K562 (cell line): ENCODE data around the gene KRTAP5-1. TPM values are rescaled to one million over a fixed set of nuclear protein-coding genes. Genes with fewer than 3 reads are reported as not detected.

Source experiments
- ATAC-seq: fragments of 200-7000 bp; cut with Tn5 transposase; 3 replicates; pipeline ENCODE4 v1.9.1; 2020; ENCODE audit warnings: moderate library complexity
- BruUV-seq: library from RNA; stranded (reverse); fragments of 400-500 nt; replicated peaks from 2 replicates; lab custom pipeline; 2021; lab: Mats Ljungman, UMichigan
- CTCF ChIA-PET: fragments of 300-600 bp; formaldehyde crosslinking; extraction: SDS; loops from one replicate; lab custom pipeline; 2021; ENCODE audit warnings: low intra/inter-chr PET ratio; lab: Yijun Ruan, JAX
- POLR2A ChIA-PET: fragments of 300-600, 350-650 bp; sonication (Branson Sonifier 250); formaldehyde crosslinking; extraction: SDS; loops from one replicate; lab custom pipeline; 2021; ENCODE audit warnings: antibody characterized with exemption, inconsistent platforms; lab: Yijun Ruan, JAX
- DNase-seq, 4 experiments: peaks; one replicate each; pipeline versions ENCODE4 v3.0.0 to v3.0.0-alpha.2; 2011 to 2018; ENCODE audit warnings: low spot score in 3 of 4, mixed read lengths in 3 of 4; ENCODE audit errors: extremely low read depth in 1 of 4
- FAIRE-seq: peaks from 2 replicates; lab custom pipeline; 2011; peaks lifted over from hg19 to GRCh38; lab: Jason Lieb, UNC
- H2AFZ ChIP-seq: 2 replicates; pipeline ENCODE4 v1.6.0; 2011; ENCODE audit warnings: low read depth, low read length, control low read depth, inconsistent platforms
- H3K27ac ChIP-seq: fragments of 200-600 bp; 3 replicates; pipeline ENCODE4 v1.8.0; 2011; ENCODE audit warnings: low read depth, mild to moderate bottlenecking, control low read depth, inconsistent platforms, low read length, moderate library complexity, mixed read lengths; ENCODE audit errors: extremely low read depth
- H3K27me3 ChIP-seq, 2 experiments: fragments of 300-600 bp in 1 of 2; 2 replicates in 1 of 2; 3 replicates in 1 of 2; pipeline versions ENCODE4 v1.6.0 to v1.8.0; 2011; ENCODE audit warnings: inconsistent platforms in 2 of 2, low read length in 2 of 2, mild to moderate bottlenecking in 1 of 2, mixed read lengths in 1 of 2, moderate library complexity in 1 of 2; ENCODE audit not compliant: control insufficient read depth in 2 of 2, insufficient read depth in 2 of 2
- H3K36me3 ChIP-seq: fragments of 300-600 bp; 3 replicates; pipeline ENCODE4 v1.8.0; 2011; ENCODE audit warnings: mild to moderate bottlenecking, low read length, inconsistent platforms; ENCODE audit not compliant: control insufficient read depth, insufficient read depth
- H3K4me1 ChIP-seq, 2 experiments: fragments of 200-600 bp in 1 of 2; replicated peaks in 1 of 2; 2 replicates in 1 of 2; 3 replicates in 1 of 2; pipeline versions ENCODE4 v1.5.1 to v1.8.0; 2011; ENCODE audit warnings: inconsistent platforms in 2 of 2, low read length in 2 of 2, mild to moderate bottlenecking in 1 of 2, mixed read lengths in 1 of 2, moderate library complexity in 1 of 2; ENCODE audit not compliant: control insufficient read depth in 2 of 2, insufficient read depth in 2 of 2
- H3K4me2 ChIP-seq: 2 replicates; pipeline ENCODE4 v1.6.1; 2011; ENCODE audit warnings: low read length, control low read depth, inconsistent platforms, mixed read lengths; ENCODE audit not compliant: insufficient read depth
- H3K4me3 ChIP-seq: fragments of 200-600 bp; sonication (generic), shearing (Covaris generic); 2 replicates; pipeline ENCODE4 v1.5.1; 2016; ENCODE audit warnings: control low read depth, inconsistent platforms
- H3K79me2 ChIP-seq: fragments of 200-600 bp; 3 replicates; pipeline ENCODE4 v1.8.0; 2011; ENCODE audit warnings: low read length, inconsistent platforms; ENCODE audit not compliant: control insufficient read depth, insufficient read depth
- H3K9ac ChIP-seq, 2 experiments: 2 replicates each; pipeline versions ENCODE4 v1.6.0 to v1.6.1; 2011; ENCODE audit warnings: low read depth in 2 of 2, low read length in 2 of 2, control low read depth in 1 of 2, inconsistent platforms in 1 of 2, mild to moderate bottlenecking in 1 of 2, mixed read lengths in 1 of 2; ENCODE audit not compliant: insufficient read depth in 1 of 2
- H3K9me1 ChIP-seq: one replicate; pipeline ENCODE4 v1.6.0; 2011; ENCODE audit warnings: inconsistent platforms, mild to moderate bottlenecking, low read length, moderate library complexity; ENCODE audit not compliant: control insufficient read depth, insufficient read depth
- H3K9me3 ChIP-seq: replicated peaks from 2 replicates; pipeline ENCODE4 v1.5.1; 2011; ENCODE audit warnings: low read depth, low read length, inconsistent platforms; ENCODE audit not compliant: control insufficient read depth, insufficient read depth
- H4K20me1 ChIP-seq: replicated peaks from 2 replicates; pipeline ENCODE4 v1.6.1; 2011; ENCODE audit warnings: low read length, inconsistent platforms, mixed read lengths; ENCODE audit not compliant: control insufficient read depth, insufficient read depth
- CTCF ChIP-seq, 3 experiments: IDR thresholded peaks in 2 of 3; conservative IDR thresholded peaks in 1 of 3; 2 replicates each; pipeline ENCODE4 v1.5.1; 2011 to 2012; ENCODE audit warnings: low read length in 3 of 3, mild to moderate bottlenecking in 3 of 3, control low read depth in 2 of 3, improper control_type of control experiment in 1 of 3, inconsistent platforms in 1 of 3, low read depth in 1 of 3, mixed read lengths in 1 of 3, moderate library complexity in 1 of 3; ENCODE audit not compliant: insufficient read depth in 2 of 3
- CXXC5 ChIP-seq: fragments of 250-450 bp; sonication (Bioruptor Pico); IDR thresholded peaks from 2 replicates; pipeline ENCODE4 v1.8.0; 2022; ENCODE audit warnings: inconsistent platforms, mild to moderate bottlenecking, moderate library complexity
- ESRRA ChIP-seq: fragments of 450-650 bp; IDR thresholded peaks from 2 replicates; pipeline ENCODE4 v1.6.1; 2014; ENCODE audit warnings: low read depth, mild to moderate bottlenecking, moderate library complexity, borderline replicate concordance
- GABPB1 ChIP-seq: sonication (generic); formaldehyde crosslinking; IDR thresholded peaks from 2 replicates; pipeline ENCODE4 v1.8.0; 2022; ENCODE audit warnings: mild to moderate bottlenecking, missing genetic modification reagents
- GATAD2B ChIP-seq: fragments of 450-650 bp; IDR thresholded peaks from 2 replicates; pipeline ENCODE4 v1.6.1; 2017; ENCODE audit warnings: mild to moderate bottlenecking, borderline replicate concordance
- IRF1 ChIP-seq: sonication (generic); formaldehyde crosslinking; IDR thresholded peaks from 2 replicates; pipeline ENCODE4 v1.8.0; 2022; ENCODE audit warnings: missing genetic modification reagents, mild to moderate bottlenecking, borderline replicate concordance
- NCOA4 ChIP-seq: fragments of 450-650 bp; IDR thresholded peaks from 2 replicates; pipeline ENCODE4 v1.6.1; 2018; ENCODE audit warnings: mild to moderate bottlenecking; ENCODE audit not compliant: partially characterized antibody
- NELFE ChIP-seq: IDR thresholded peaks from 2 replicates; pipeline ENCODE4 v1.6.1; 2011; ENCODE audit warnings: mild to moderate bottlenecking; ENCODE audit not compliant: insufficient read depth, insufficient read length
- NONO ChIP-seq, 2 experiments: fragments of 200-400 bp in 1 of 2; fragments of 450-650 bp in 1 of 2; formaldehyde crosslinking in 1 of 2; IDR thresholded peaks; 2 replicates each; pipeline ENCODE4 v1.6.1; 2017; ENCODE audit warnings: low read depth in 2 of 2, mild to moderate bottlenecking in 2 of 2, moderate library complexity in 2 of 2, low read length in 1 of 2
- RAD21 ChIP-seq, 2 experiments: fragments of 250-450 bp in 1 of 2; fragments of 450-650 bp in 1 of 2; sonication (Bioruptor Pico) in 1 of 2; formaldehyde crosslinking in 1 of 2; IDR thresholded peaks in 1 of 2; conservative IDR thresholded peaks in 1 of 2; 2 replicates each; pipeline versions ENCODE4 v1.4.0 to v1.8.0; 2020 to 2022; ENCODE audit warnings: mild to moderate bottlenecking in 2 of 2, moderate library complexity in 1 of 2
- RB1 ChIP-seq: fragments of 450-650 bp; IDR thresholded peaks from 2 replicates; pipeline ENCODE4 v1.6.1; 2017; ENCODE audit warnings: low read depth, mild to moderate bottlenecking
- ZBTB7A ChIP-seq: IDR thresholded peaks from 2 replicates; pipeline ENCODE4 v1.6.1; 2011; ENCODE audit warnings: low read depth, mild to moderate bottlenecking, low read length, moderate library complexity, borderline replicate concordance; ENCODE audit not compliant: control insufficient read depth
- ZFX ChIP-seq: sonication (generic); formaldehyde crosslinking; IDR thresholded peaks from 2 replicates; pipeline ENCODE4 v1.8.0; 2022; ENCODE audit warnings: mild to moderate bottlenecking, missing genetic modification reagents, moderate library complexity
- ZNF263 ChIP-seq: sonication (generic); formaldehyde crosslinking; IDR thresholded peaks from 2 replicates; pipeline ENCODE4 v1.8.0; 2022; ENCODE audit warnings: mild to moderate bottlenecking, missing genetic modification reagents, borderline replicate concordance
- WGBS: fragments of 100-300 bp; shearing (Covaris generic); methylation state at CpG from one replicate; pipeline ENCODE4 v1.1.6; 2016; ENCODE audit warnings: low coverage, mixed read lengths; ENCODE audit not compliant: insufficient coverage; ENCODE audit errors: missing lambda C conversion rate; 5-methylcytosine and 5-hydroxymethylcytosine counted together
- in situ Hi-C: fragments of 300-500 bp; cut with MboI; formaldehyde crosslinking; loops from 4 replicates; pipeline ENCODE4 v1.15.0; 2018; ENCODE audit warnings: inconsistent platforms, mixed read lengths
- intact Hi-C: fragments of 100-400 bp; cut with micrococcal nuclease; formaldehyde crosslinking; loops from 2 replicates; pipeline ENCODE4 v1.14.2; 2022
- polyA plus RNA-seq, 8 experiments: library from polyadenylated mRNA; depleted of rRNA in 4 of 8; stranded (reverse) in 5 of 8; unstranded in 3 of 8; fragments of >200 nt; fragmentation: Nextera tagmentation in 2 of 8; fragmentation: Illumina TruSeq in 1 of 8; extraction: Ambion mirVana in 2 of 8; extraction: Trizol in 1 of 8; gene quantifications; 2 replicates each; pipeline versions ENCODE4 v1.2.1 to v1.2.3, GENCODE V29; 2011 to 2014; ENCODE audit warnings: inconsistent platforms in 1 of 8, missing spikeins in 1 of 8
- total RNA-seq, 7 experiments: library from RNA; depleted of rRNA in 6 of 7; stranded (reverse); fragments of >200 nt in 6 of 7; fragmentation: Illumina TruSeq in 2 of 7; extraction: Trizol in 2 of 7; gene quantifications; 2 replicates each; pipeline versions ENCODE4 v1.2.1 to v1.2.3, GENCODE V29; 2011 to 2021; ENCODE audit warnings: low replicate concordance in 1 of 7
- TF ChIP-seq, protein P1 (sequence below): fragments of 200-800 bp; sonication (Bioruptor generic); IDR thresholded peaks from 2 replicates; pipeline ENCODE4 v1.6.1; 2017; ENCODE audit warnings: missing genetic modification characterization, missing compliant biosample characterization

KRTAP5-1 gene
- total and polyA plus RNA-seq, 9 of the 15 experiments (the other 6 are each of a cell fraction or from before 2014, with no cell fraction given): not detected

GRCh38 chr11:1574238-1574932, 10.7 kb downstream of the KRTAP5-1 start:
- peaks cover 7% of the 10 kb centered on the region; the same call in 1 of the 2 replicates for H3K9me3 ChIP-seq
- H3K9ac ChIP-seq: peak overlapping the region in 1 of 2 experiments; percentile 78; a peak in 2 of 4 replicates
- intact Hi-C loops: loop anchor here (2.0 to 10.0 kb wide), 4 partner anchors 28 to 460 kb away; no protein-coding TSS in a partner anchor
- H3K36me3 ChIP-seq: no peaks in the 10 kb centered on the region
- H3K27me3 ChIP-seq: peaks cover 0 to 24% of the 10 kb centered on the region in 2 experiments; a peak in 3 of 5 replicates
- 3% methylated on average over 54 of the region's 64 CpGs for WGBS
- no peaks in the 10 kb centered on the region for H3K9me1 ChIP-seq
- no peaks in the 10 kb centered on the region for H3K79me2 ChIP-seq
- BruUV-seq: no TSS peak
- ChIA-PET POLR2A (interaction anchor here (0.6 to 1.0 kb wide), 6 partner anchors 8 to 126 kb away, joined by 3 to 5 read pairs (median 4); no protein-coding TSS in a partner anchor), CTCF (interaction anchor here (0.6 to 2.3 kb wide), 8 partner anchors 20 to 372 kb away, joined by 3 to 19 read pairs (median 4); no protein-coding TSS in a partner anchor)
- no peak overlapping the region for H3K4me3 ChIP-seq
- FAIRE-seq (peak; percentile 58), DNase-seq (peak; percentile 65 to 86 (median 80)), ATAC-seq (peak; percentile 83)
- H2AFZ ChIP-seq: no peak overlapping the region
- H3K27ac ChIP-seq: no peak overlapping the region
- H3K4me2 ChIP-seq: no peak overlapping the region
- H3K4me1 ChIP-seq: peaks cover 0 to 38% of the 10 kb centered on the region in 2 experiments; a peak in 3 of 5 replicates
- in situ Hi-C loops: no loop called here
- peaks cover 11% of the 10 kb centered on the region; the same call in 1 of the 2 replicates for H4K20me1 ChIP-seq
- TF ChIP-seq IRF1 (CRISPR knock-in tag) (no peak), NELFE (no peak), NONO (IDR thresholded peaks at IDR 0.05; ENCODE audit: low read depth in 2 of 2, low read length in 1 of 2) (peak in 1 of 2 experiments; percentile 78; a peak in 1 of 4 replicates), ZFX (0 out of 2 replicates have a peak, but pooled peaks have one; percentile 18), NCOA4 (no peak), RB1 (peak; percentile 73; the same call in 1 of the 2 replicates), ESRRA (peak; percentile 95; the same call in 1 of the 2 replicates), ZNF263 (CRISPR knock-in tag) (0 out of 2 replicates have a peak, but pooled peaks have one; percentile 24), ZBTB7A (peak; percentile 96), GABPB1 (no peak), RAD21 (CRISPR knock-in tag; conservative IDR thresholded peaks at IDR 0.05 in 1 of 2, IDR thresholded peaks at IDR 0.05 in 1 of 2) (peak; percentile 35 to 88), CTCF (IDR thresholded peaks at IDR 0.05 in 2 of 3, conservative IDR thresholded peaks at IDR 0.05 in 1 of 3; ENCODE audit: insufficient read depth in 2 of 3, low read depth in 1 of 3, low read length in 3 of 3) (peak; percentile 66 to 87 (median 73)), GATAD2B (0 out of 2 replicates have a peak, but pooled peaks have one; percentile 33), CXXC5 (CRISPR knock-in tag) (peak; percentile 14; the same call in 1 of the 2 replicates)
- TF ChIP-seq, protein P1, sequence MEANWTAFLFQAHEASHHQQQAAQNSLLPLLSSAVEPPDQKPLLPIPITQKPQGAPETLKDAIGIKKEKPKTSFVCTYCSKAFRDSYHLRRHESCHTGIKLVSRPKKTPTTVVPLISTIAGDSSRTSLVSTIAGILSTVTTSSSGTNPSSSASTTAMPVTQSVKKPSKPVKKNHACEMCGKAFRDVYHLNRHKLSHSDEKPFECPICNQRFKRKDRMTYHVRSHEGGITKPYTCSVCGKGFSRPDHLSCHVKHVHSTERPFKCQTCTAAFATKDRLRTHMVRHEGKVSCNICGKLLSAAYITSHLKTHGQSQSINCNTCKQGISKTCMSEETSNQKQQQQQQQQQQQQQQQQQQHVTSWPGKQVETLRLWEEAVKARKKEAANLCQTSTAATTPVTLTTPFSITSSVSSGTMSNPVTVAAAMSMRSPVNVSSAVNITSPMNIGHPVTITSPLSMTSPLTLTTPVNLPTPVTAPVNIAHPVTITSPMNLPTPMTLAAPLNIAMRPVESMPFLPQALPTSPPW: peak; percentile 54; the same call in 1 of the 2 replicates
